HepG2 (cell line): ENCODE data around the gene ATAD2B. TPM values are rescaled to one million over a fixed set of nuclear protein-coding genes. Genes with fewer than 3 reads are reported as not detected.

Source experiments
- ARID5B ChIP-seq: IDR thresholded peaks from 2 replicates; pipeline ENCODE4 v1.4.0; 2020; ENCODE audit warnings: mild to moderate bottlenecking, missing genetic modification reagents
- ARNTL ChIP-seq: sonication (generic); formaldehyde crosslinking; IDR thresholded peaks from 2 replicates; pipeline ENCODE4 v1.4.0; 2020; ENCODE audit warnings: mild to moderate bottlenecking, missing genetic modification reagents
- BRF2 ChIP-seq: sonication (generic); formaldehyde crosslinking; IDR thresholded peaks from 2 replicates; pipeline ENCODE4 v1.8.1; 2022; ENCODE audit warnings: mild to moderate bottlenecking, missing genetic modification reagents
- CAMTA2 ChIP-seq: sonication (generic); formaldehyde crosslinking; IDR thresholded peaks from 2 replicates; pipeline ENCODE4 v1.4.0; 2020; ENCODE audit warnings: mild to moderate bottlenecking, missing genetic modification reagents, borderline replicate concordance
- CENPX ChIP-seq: sonication (generic); formaldehyde crosslinking; IDR thresholded peaks from 2 replicates; pipeline ENCODE4 v1.9.0; 2021; ENCODE audit warnings: mild to moderate bottlenecking, missing genetic modification reagents, moderate library complexity
- CREB3 ChIP-seq: sonication (generic); formaldehyde crosslinking; IDR thresholded peaks from 2 replicates; pipeline ENCODE4 v1.5.0; 2020; ENCODE audit warnings: missing genetic modification reagents
- ERF ChIP-seq: IDR thresholded peaks from 2 replicates; pipeline ENCODE4 v1.6.1; 2018; ENCODE audit warnings: missing biosample characterization, missing genetic modification reagents
- HNRNPK ChIP-seq: fragments of 200-400 bp; formaldehyde crosslinking; IDR thresholded peaks from 2 replicates; pipeline ENCODE4 v1.6.1; 2018; ENCODE audit warnings: low read length, low read depth, moderate library complexity, mild to moderate bottlenecking; ENCODE audit not compliant: poor library complexity, severe bottlenecking
- KLF15 ChIP-seq: sonication (generic); formaldehyde crosslinking; IDR thresholded peaks from 2 replicates; pipeline ENCODE4 v1.8.1; 2023; ENCODE audit warnings: borderline replicate concordance, mild to moderate bottlenecking, inconsistent platforms, missing genetic modification reagents, mixed read lengths
- MYC ChIP-seq: sonication (generic); formaldehyde crosslinking; IDR thresholded peaks from 2 replicates; pipeline ENCODE4 v1.9.0; 2021; ENCODE audit warnings: missing genetic modification reagents, borderline replicate concordance
- PHF20 ChIP-seq: sonication (generic); formaldehyde crosslinking; IDR thresholded peaks from 2 replicates; pipeline ENCODE4 v1.5.0; 2020; ENCODE audit warnings: mild to moderate bottlenecking, missing genetic modification reagents
- PHF5A ChIP-seq: IDR thresholded peaks from one replicate; pipeline ENCODE4 v1.6.1; 2018; ENCODE audit warnings: low read depth, missing genetic modification reagents; ENCODE audit not compliant: unreplicated experiment
- SMARCE1 ChIP-seq: fragments of 450-650 bp; IDR thresholded peaks from 2 replicates; pipeline ENCODE4 v1.6.1; 2017; ENCODE audit warnings: borderline replicate concordance
- SP2 ChIP-seq: sonication (generic); formaldehyde crosslinking; IDR thresholded peaks from 2 replicates; pipeline ENCODE4 v1.5.1; 2020; ENCODE audit warnings: mild to moderate bottlenecking, missing genetic modification reagents
- XRCC5 ChIP-seq: fragments of 200-400 bp; formaldehyde crosslinking; optimal IDR thresholded peaks from 2 replicates; pipeline ENCODE3; 2017; ENCODE audit warnings: mild to moderate bottlenecking, low read length
- YEATS4 ChIP-seq: sonication (generic); formaldehyde crosslinking; IDR thresholded peaks from 2 replicates; pipeline ENCODE4 v1.4.0; 2020; ENCODE audit warnings: missing genetic modification reagents, borderline replicate concordance
- ZBTB21 ChIP-seq: sonication (generic); formaldehyde crosslinking; IDR thresholded peaks from 2 replicates; pipeline ENCODE4 v1.4.0; 2020; ENCODE audit warnings: missing genetic modification reagents
- ZFY ChIP-seq: sonication (generic); formaldehyde crosslinking; IDR thresholded peaks from 2 replicates; pipeline ENCODE4 v1.4.0; 2020; ENCODE audit warnings: missing genetic modification reagents
- ZMAT3 ChIP-seq: sonication (generic); formaldehyde crosslinking; conservative IDR thresholded peaks from 2 replicates; pipeline ENCODE4 v1.7.0; 2021; ENCODE audit warnings: missing genetic modification reagents
- ZNF563 ChIP-seq: sonication (generic); formaldehyde crosslinking; IDR thresholded peaks from 2 replicates; pipeline ENCODE4 v1.8.0; 2022; ENCODE audit warnings: mild to moderate bottlenecking, moderate library complexity, missing genetic modification reagents
- ZNF703 ChIP-seq: sonication (generic); formaldehyde crosslinking; IDR thresholded peaks from 2 replicates; pipeline ENCODE4 v1.5.1; 2020; ENCODE audit warnings: missing genetic modification reagents, mild to moderate bottlenecking, moderate library complexity, borderline replicate concordance
- ZNF792 ChIP-seq: IDR thresholded peaks from 2 replicates; pipeline ENCODE4 v1.6.1; 2016
- polyA plus RNA-seq, 8 experiments: library from polyadenylated mRNA; depleted of rRNA in 3 of 8; stranded (reverse) in 7 of 8; unstranded in 1 of 8; fragments of >200 nt; fragmentation: Illumina TruSeq in 4 of 8; extraction: Trizol in 4 of 8; gene quantifications; 2 replicates each; pipeline versions ENCODE4 v1.2.1 to v1.2.3, GENCODE V29; 2011 to 2016; ENCODE audit warnings: low read depth in 4 of 8, missing spikeins in 1 of 8, mixed read lengths in 1 of 8; ENCODE audit not compliant: insufficient read depth in 1 of 8
- total RNA-seq, 5 experiments: library from RNA; depleted of rRNA; stranded (reverse); fragments of >200 nt; fragmentation: Illumina TruSeq; extraction: Trizol; gene quantifications; 2 replicates each; pipeline ENCODE4 v1.2.3, GENCODE V29; 2016; ENCODE audit warnings: low read depth in 1 of 5
- TF ChIP-seq, protein P1 (sequence below): IDR thresholded peaks from 2 replicates; pipeline ENCODE4 v1.6.1; 2016; ENCODE audit warnings: low read depth, control low read depth

ATAD2B gene
- total and polyA plus RNA-seq, 2 of the 13 experiments (the other 11 are each of a cell fraction or from before 2014, with no cell fraction given), result 5.3 to 22.2 TPM

- TF ChIP-seq, protein P1, sequence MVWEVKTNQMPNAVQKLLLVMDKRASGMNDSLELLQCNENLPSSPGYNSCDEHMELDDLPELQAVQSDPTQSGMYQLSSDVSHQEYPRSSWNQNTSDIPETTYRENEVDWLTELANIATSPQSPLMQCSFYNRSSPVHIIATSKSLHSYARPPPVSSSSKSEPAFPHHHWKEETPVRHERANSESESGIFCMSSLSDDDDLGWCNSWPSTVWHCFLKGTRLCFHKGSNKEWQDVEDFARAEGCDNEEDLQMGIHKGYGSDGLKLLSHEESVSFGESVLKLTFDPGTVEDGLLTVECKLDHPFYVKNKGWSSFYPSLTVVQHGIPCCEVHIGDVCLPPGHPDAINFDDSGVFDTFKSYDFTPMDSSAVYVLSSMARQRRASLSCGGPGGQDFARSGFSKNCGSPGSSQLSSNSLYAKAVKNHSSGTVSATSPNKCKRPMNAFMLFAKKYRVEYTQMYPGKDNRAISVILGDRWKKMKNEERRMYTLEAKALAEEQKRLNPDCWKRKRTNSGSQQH (CRISPR knock-in tag), result peak; percentile 91; the same call in 1 of the 2 replicates
- TF ChIP-seq ZNF792 (CRISPR knock-in tag) (peak; percentile 9; the same call in 1 of the 2 replicates), ERF (CRISPR knock-in tag) (peak; percentile 46; the same call in 1 of the 2 replicates), SP2 (CRISPR knock-in tag) (peak; percentile 24; the same call in 1 of the 2 replicates), ZNF563 (CRISPR knock-in tag) (peak; percentile 83), ZBTB21 (CRISPR knock-in tag) (no peak), YEATS4 (CRISPR knock-in tag) (peak; percentile 92), PHF20 (CRISPR knock-in tag) (no peak; the same call in 1 of the 2 replicates), SMARCE1 (no peak), CREB3 (0 out of 2 replicates have a peak, but pooled peaks have one; percentile 84), ZFY (CRISPR knock-in tag) (no peak; the same call in 1 of the 2 replicates), PHF5A (CRISPR knock-in tag) (peak; percentile 4), ZMAT3 (CRISPR knock-in tag) (peak; percentile 78; the same call in 1 of the 2 replicates), KLF15 (CRISPR knock-in tag) (0 out of 2 replicates have a peak, but pooled peaks have one; percentile 58), ARNTL (CRISPR knock-in tag) (no peak), XRCC5 (peak; percentile 7), BRF2 (CRISPR knock-in tag) (0 out of 2 replicates have a peak, but pooled peaks have one; percentile 9), MYC (CRISPR knock-in tag) (peak; percentile 77), CAMTA2 (CRISPR knock-in tag) (0 out of 2 replicates have a peak, but pooled peaks have one; percentile 56), ZNF703 (0 out of 2 replicates have a peak, but pooled peaks have one; percentile 46), CENPX (no peak), HNRNPK (peak; percentile 17), ARID5B (no peak)
Observed at GRCh38 chr2:23939987-23940717, 13.2 kb upstream of the ATAD2B start, which contains the start of gene UBXN2A (continued).
